ENCODE data around the gene AGBL3.

DNA sequence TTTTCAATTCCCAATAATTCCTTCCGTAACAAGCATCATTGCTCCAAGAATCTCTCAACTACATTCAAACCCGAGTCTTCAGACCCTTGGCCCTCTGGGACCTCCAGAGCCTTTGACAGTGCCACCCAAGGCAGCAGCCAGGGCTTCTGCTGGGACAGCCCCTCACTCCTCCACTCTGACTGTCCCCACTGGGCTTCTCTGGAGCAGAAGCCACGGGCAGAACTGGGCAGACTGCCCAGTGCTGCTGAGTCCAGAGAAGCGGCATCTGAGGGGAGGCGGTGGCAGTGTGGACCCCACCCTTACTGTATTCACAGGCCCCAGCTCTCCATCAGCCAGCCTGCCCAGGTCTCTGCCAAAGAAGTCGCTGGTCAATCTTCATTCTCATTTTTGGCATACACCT, 175.4 kb downstream of the AGBL3 start:
- TF ChIP-seq CTCF (conservative IDR thresholded peaks at IDR 0.05 in 1 of 2, IDR thresholded peaks at IDR 0.05 in 1 of 2; ENCODE audit: extremely low read depth in 1 of 2, insufficient read depth in 1 of 2, low read depth in 1 of 2, low read length in 2 of 2) = no peak
- TF ChIP-seq EZH2 (IDR thresholded peaks at IDR 0.05; ENCODE audit: borderline replicate concordance, low read length) = no peak
